Endothelial cell of umbilical vein (primary cell): ENCODE data around the gene SETD6.
A peak's percentile ranks its signal among the peaks of the same experiment; 100 is the strongest.

Source experiments
- CTCF ChIP-seq, 2 donors: IDR thresholded peaks; 1 replicate in 1 of 2; 2 replicates in 1 of 2; pipeline ENCODE4 v1.5.1; 2011; ENCODE audit warnings: low read length in 2 of 2, mild to moderate bottlenecking in 2 of 2, moderate library complexity in 2 of 2, control low read depth in 1 of 2, inconsistent platforms in 1 of 2, low read depth in 1 of 2; ENCODE audit not compliant: insufficient read depth in 1 of 2; ENCODE audit errors: extremely low read depth in 1 of 2
- POLR2A ChIP-seq: IDR thresholded peaks from 2 replicates; pipeline ENCODE4 v1.6.1; 2012; ENCODE audit warnings: low read depth, mild to moderate bottlenecking, control low read depth, low read length

GRCh38 chr16:58494981-58495520, 20.3 kb upstream of the SETD6 start:
- TF ChIP-seq CTCF (IDR thresholded peaks at IDR 0.05; ENCODE audit: extremely low read depth in 1 of 2, insufficient read depth in 1 of 2, low read depth in 1 of 2, low read length in 2 of 2) = peak; percentile 51 to 61
- TF ChIP-seq POLR2A = no peak
